Neural crest cell (in vitro differentiated cells): ENCODE data around the gene TCF25. TPM values are rescaled to one million over a fixed set of nuclear protein-coding genes. Genes with fewer than 3 reads are reported as not detected.

Source experiments
- DNase-seq: peaks from one replicate; pipeline ENCODE4 v3.0.0; 2021; ENCODE audit warnings: low read depth, mixed read lengths, low spot score
- H3K27ac Mint-ChIP-seq: one replicate; pipeline ENCODE4 v1.8.0; 2021; ENCODE audit warnings: mild to moderate bottlenecking, mixed read lengths; ENCODE audit not compliant: unreplicated experiment
- H3K27me3 Mint-ChIP-seq: 2 replicates; pipeline ENCODE4 v1.8.0; 2021; ENCODE audit warnings: low read depth, mild to moderate bottlenecking, mixed read lengths
- H3K36me3 Mint-ChIP-seq: 2 replicates; pipeline ENCODE4 v1.8.0; 2021; ENCODE audit warnings: low read depth, mild to moderate bottlenecking, mixed read lengths
- H3K4me1 Mint-ChIP-seq: 2 replicates; pipeline ENCODE4 v1.8.0; 2021; ENCODE audit warnings: mixed read lengths
- H3K4me3 Mint-ChIP-seq: one replicate; pipeline ENCODE4 v1.8.0; 2021; ENCODE audit warnings: mild to moderate bottlenecking, mixed read lengths
- H3K9me3 Mint-ChIP-seq: 2 replicates; pipeline ENCODE4 v1.8.0; 2021; ENCODE audit warnings: mixed read lengths
- CTCF ChIP-seq: fragments of 200-600 bp; sonication (generic); conservative IDR thresholded peaks from 2 replicates; pipeline ENCODE4 v1.5.0; 2021; ENCODE audit warnings: antibody characterized with exemption, mild to moderate bottlenecking
- total RNA-seq: library from RNA; stranded (reverse); gene quantifications from 2 replicates; pipeline ENCODE4 v1.2.1, GENCODE V29; 2021

The TCF25 gene
- total RNA-seq, 1 donor from 2014 or later = 209 TPM

- no peak overlapping the region for H3K4me3 Mint-ChIP-seq
- no peak for TF ChIP-seq CTCF
- no peaks in the 10 kb centered on the region for H3K9me3 Mint-ChIP-seq
- H3K27ac Mint-ChIP-seq = peak overlapping the region; percentile 19
- peaks cover 13% of the 10 kb centered on the region for H3K4me1 Mint-ChIP-seq
- DNase-seq = no peak
- H3K27me3 Mint-ChIP-seq = no peaks in the 10 kb centered on the region
- H3K36me3 Mint-ChIP-seq = peaks cover 3% of the 10 kb centered on the region
Observed at GRCh38 chr16:89861648-89862047, 11.7 kb upstream of the TCF25 start.

GRCh38 chr16:89862732-89863131 is 10.7 kb upstream of the TCF25 start:
- Mint-ChIP-seq H3K9me3 (no peaks in the 10 kb centered on the region), H3K27ac (no peak overlapping the region), H3K27me3 (no peaks in the 10 kb centered on the region), H3K4me3 (no peak overlapping the region), H3K4me1 (peaks cover 13% of the 10 kb centered on the region), H3K36me3 (peaks cover 5% of the 10 kb centered on the region)
- no peak for DNase-seq
- no peak for TF ChIP-seq CTCF

GRCh38 chr16:89863741-89864526 is 9.5 kb upstream of the TCF25 start:
- peaks cover 13% of the 10 kb centered on the region for H3K4me1 Mint-ChIP-seq
- no peaks in the 10 kb centered on the region for H3K9me3 Mint-ChIP-seq
- peaks cover 10% of the 10 kb centered on the region for H3K36me3 Mint-ChIP-seq
- DNase-seq = no peak
- H3K27me3 Mint-ChIP-seq = no peaks in the 10 kb centered on the region
- TF ChIP-seq CTCF = no peak
- no peak overlapping the region for H3K27ac Mint-ChIP-seq
- no peak overlapping the region for H3K4me3 Mint-ChIP-seq

- Mint-ChIP-seq H3K4me1 (peaks cover 14% of the 10 kb centered on the region), H3K27ac (no peak overlapping the region), H3K4me3 (no peak overlapping the region), H3K9me3 (no peaks in the 10 kb centered on the region), H3K27me3 (no peaks in the 10 kb centered on the region), H3K36me3 (peaks cover 10% of the 10 kb centered on the region)
- TF ChIP-seq CTCF = no peak
- no peak for DNase-seq
Observed at GRCh38 chr16:89864527-89864820, 8.9 kb upstream of the TCF25 start.

- peaks cover 12% of the 10 kb centered on the region for H3K4me1 Mint-ChIP-seq
- H3K27me3 Mint-ChIP-seq = no peaks in the 10 kb centered on the region
- no peak for TF ChIP-seq CTCF
- peaks cover 10% of the 10 kb centered on the region for H3K36me3 Mint-ChIP-seq
- H3K27ac Mint-ChIP-seq = no peak overlapping the region
- no peak overlapping the region for H3K4me3 Mint-ChIP-seq
- H3K9me3 Mint-ChIP-seq = no peaks in the 10 kb centered on the region
- no peak for DNase-seq
Observed at GRCh38 chr16:89867918-89868317, 5.5 kb upstream of the TCF25 start.
